Measurements from ENCODE around the gene MPC1.

GRCh38 chr6:166394036-166394892, 11.5 kb upstream of the MPC1 start:
- TF ChIP-seq, protein P1, sequence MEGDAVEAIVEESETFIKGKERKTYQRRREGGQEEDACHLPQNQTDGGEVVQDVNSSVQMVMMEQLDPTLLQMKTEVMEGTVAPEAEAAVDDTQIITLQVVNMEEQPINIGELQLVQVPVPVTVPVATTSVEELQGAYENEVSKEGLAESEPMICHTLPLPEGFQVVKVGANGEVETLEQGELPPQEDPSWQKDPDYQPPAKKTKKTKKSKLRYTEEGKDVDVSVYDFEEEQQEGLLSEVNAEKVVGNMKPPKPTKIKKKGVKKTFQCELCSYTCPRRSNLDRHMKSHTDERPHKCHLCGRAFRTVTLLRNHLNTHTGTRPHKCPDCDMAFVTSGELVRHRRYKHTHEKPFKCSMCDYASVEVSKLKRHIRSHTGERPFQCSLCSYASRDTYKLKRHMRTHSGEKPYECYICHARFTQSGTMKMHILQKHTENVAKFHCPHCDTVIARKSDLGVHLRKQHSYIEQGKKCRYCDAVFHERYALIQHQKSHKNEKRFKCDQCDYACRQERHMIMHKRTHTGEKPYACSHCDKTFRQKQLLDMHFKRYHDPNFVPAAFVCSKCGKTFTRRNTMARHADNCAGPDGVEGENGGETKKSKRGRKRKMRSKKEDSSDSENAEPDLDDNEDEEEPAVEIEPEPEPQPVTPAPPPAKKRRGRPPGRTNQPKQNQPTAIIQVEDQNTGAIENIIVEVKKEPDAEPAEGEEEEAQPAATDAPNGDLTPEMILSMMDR (IDR thresholded peaks at IDR 0.05) = no peak
- TF ChIP-seq POLR2AphosphoS5 (IDR thresholded peaks at IDR 0.05) = no peak

Measured in transverse colon (tissue), 4 donors.